Upper lobe of right lung (tissue), 1 donor: Measurements from ENCODE around the gene MPC1L. TPM values are rescaled to one million over a fixed set of nuclear protein-coding genes. Genes with fewer than 3 reads are reported as not detected.

Source experiments
- ATAC-seq: fragments of 200-7000 bp; cut with Tn5 transposase; one replicate; pipeline ENCODE4 v1.9.1; 2020; ENCODE audit warnings: mild to moderate bottlenecking, moderate library complexity
- DNase-seq: peaks from one replicate; pipeline ENCODE4 v3.0.0-alpha.2; 2020
- H3K27ac ChIP-seq: fragments of 200-600 bp; one replicate; pipeline ENCODE4 v1.8.0; 2022
- H3K27me3 ChIP-seq: fragments of 200-600 bp; one replicate; pipeline ENCODE4 v1.8.0; 2022; ENCODE audit warnings: mild to moderate bottlenecking
- H3K36me3 ChIP-seq: fragments of 200-600 bp; one replicate; pipeline ENCODE4 v1.8.0; 2022
- H3K4me1 ChIP-seq: fragments of 200-600 bp; one replicate; pipeline ENCODE4 v1.8.0; 2022
- H3K4me3 ChIP-seq: fragments of 200-600 bp; one replicate; pipeline ENCODE4 v1.8.0; 2022; ENCODE audit warnings: mild to moderate bottlenecking
- H3K9me3 ChIP-seq: fragments of 200-600 bp; one replicate; pipeline ENCODE4 v1.8.0; 2022
- CTCF ChIP-seq: fragments of 200-600 bp; IDR thresholded peaks from one replicate; pipeline ENCODE4 v1.8.0; 2022; ENCODE audit warnings: antibody characterized with exemption
- intact Hi-C: fragments of 100-400 bp; cut with DNase I; formaldehyde crosslinking; loops from one replicate; pipeline ENCODE4 v1.11.0; 2022
- total RNA-seq: library from RNA; stranded (reverse); fragmentation: NEBNext Ultra II Directional; extraction: Animal tissue kit (Norgen Biotek cat#: 25700); gene quantifications from one replicate; pipeline ENCODE4 v1.2.1, GENCODE V29; 2021
- donor health status: DM: no; HTN: yes; CAD: no; lungs with severe emphysema.

Gene MPC1L
- total RNA-seq, 1 donor from 2014 or later: not detected

DNA sequence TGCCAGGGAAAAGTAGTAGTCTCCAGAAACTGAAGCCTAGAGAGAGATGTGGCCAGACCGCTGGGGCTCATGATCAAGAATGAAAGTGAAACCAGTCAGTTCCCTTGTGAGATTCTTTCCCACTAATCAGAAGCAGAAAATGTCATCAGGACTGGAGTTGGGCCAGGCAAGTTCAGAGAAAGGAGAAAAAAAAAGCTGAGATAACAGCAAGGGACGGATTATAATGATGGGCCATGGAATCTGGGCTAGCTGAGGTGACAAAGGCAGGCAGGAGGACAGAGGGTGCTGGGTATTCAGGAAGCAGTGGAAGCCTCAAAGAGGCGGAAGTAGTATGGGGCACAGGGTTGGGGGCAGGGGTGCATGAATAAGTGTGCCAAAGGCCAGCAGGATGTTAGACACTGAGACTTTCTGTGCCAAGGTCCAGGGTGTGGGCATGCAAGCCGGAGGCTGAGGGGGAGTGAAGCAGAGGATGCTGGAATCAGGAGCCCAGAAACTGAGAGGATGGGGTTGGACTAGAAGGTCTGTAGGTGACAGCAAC is 21.7 kb downstream of the MPC1L start:
- H3K4me1 ChIP-seq: peaks cover 16% of the 10 kb centered on the region
- H3K36me3 ChIP-seq: no peaks in the 10 kb centered on the region
- TF ChIP-seq CTCF: no peak
- intact Hi-C loops: no loop called here
- H3K9me3 ChIP-seq: no peaks in the 10 kb centered on the region
- H3K4me3 ChIP-seq: peak overlapping the region; percentile 48
- peak; percentile 74 for ATAC-seq
- H3K27me3 ChIP-seq: no peaks in the 10 kb centered on the region
- peak overlapping the region; percentile 71 for H3K27ac ChIP-seq
- DNase-seq: peak; percentile 67

DNA sequence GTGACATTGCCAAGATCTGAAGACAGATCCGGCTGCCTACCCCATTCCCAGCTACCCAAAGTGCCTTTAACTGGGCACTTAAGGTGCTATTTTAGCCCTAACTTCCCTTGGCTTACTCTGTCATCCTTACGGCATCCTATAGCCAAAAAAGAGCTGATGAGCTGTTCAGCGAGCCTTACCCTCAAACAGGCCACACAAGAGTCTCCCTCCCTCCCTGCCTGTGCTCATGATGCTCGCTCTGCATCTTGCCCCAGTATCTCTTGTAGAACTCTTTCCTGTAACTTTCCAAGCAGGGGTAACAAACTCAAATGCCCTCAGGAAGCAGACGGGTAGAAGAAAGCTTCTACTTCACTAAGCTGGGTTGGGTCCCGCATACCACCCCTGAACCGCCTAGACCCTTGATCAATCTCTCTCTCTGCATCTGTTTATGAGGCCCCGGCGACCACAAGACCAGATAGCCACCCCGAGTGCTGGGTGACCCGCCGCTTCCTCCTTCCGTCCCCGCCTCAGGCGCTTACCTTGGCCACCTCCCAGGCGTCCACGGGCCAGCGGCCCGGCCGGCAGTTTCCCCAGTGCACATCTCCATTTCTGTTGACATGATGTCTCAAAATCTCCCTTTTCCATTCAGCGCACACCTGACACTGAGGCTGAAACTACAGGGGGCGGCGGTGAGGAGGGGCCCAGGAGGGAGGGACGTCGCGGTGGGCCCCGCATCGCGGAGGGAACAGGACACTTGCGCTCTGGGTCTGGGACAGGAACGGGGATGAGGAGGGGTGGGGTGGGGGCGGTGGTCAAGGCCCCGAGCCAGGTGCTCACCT is 23.5 kb downstream of the MPC1L start:
- DNase-seq: peak; percentile 70
- H3K36me3 ChIP-seq: no peaks in the 10 kb centered on the region
- no peak for TF ChIP-seq CTCF
- H3K4me1 ChIP-seq: peaks cover 16% of the 10 kb centered on the region
- H3K27me3 ChIP-seq: no peaks in the 10 kb centered on the region
- peak overlapping the region; percentile 63 for H3K4me3 ChIP-seq
- peak; percentile 55 for ATAC-seq
- intact Hi-C loops: no loop called here
- H3K9me3 ChIP-seq: no peaks in the 10 kb centered on the region
- H3K27ac ChIP-seq: peak overlapping the region; percentile 79

- no peaks in the 10 kb centered on the region for H3K9me3 ChIP-seq
- H3K27ac ChIP-seq: peak within 1 kb of the TSS; percentile 79
- no peaks in the 10 kb centered on the region for H3K36me3 ChIP-seq
- peak; percentile 90 for ATAC-seq
- peak; percentile 94 for DNase-seq
- intact Hi-C loops: no loop called here
- peaks cover 13% of the 10 kb centered on the region for H3K4me1 ChIP-seq
- TF ChIP-seq CTCF: no peak
- peak within 1 kb of the TSS; percentile 63 for H3K4me3 ChIP-seq
- H3K27me3 ChIP-seq: no peaks in the 10 kb centered on the region
Observed at GRCh38 chrX:40647307-40648197, 24.3 kb downstream of the MPC1L start, which contains the start of gene CXorf38. TSS of gene CXorf38 (minus strand) at chrX:40647561. CDS start at chrX:40647520, 41 bp downstream.

DNA sequence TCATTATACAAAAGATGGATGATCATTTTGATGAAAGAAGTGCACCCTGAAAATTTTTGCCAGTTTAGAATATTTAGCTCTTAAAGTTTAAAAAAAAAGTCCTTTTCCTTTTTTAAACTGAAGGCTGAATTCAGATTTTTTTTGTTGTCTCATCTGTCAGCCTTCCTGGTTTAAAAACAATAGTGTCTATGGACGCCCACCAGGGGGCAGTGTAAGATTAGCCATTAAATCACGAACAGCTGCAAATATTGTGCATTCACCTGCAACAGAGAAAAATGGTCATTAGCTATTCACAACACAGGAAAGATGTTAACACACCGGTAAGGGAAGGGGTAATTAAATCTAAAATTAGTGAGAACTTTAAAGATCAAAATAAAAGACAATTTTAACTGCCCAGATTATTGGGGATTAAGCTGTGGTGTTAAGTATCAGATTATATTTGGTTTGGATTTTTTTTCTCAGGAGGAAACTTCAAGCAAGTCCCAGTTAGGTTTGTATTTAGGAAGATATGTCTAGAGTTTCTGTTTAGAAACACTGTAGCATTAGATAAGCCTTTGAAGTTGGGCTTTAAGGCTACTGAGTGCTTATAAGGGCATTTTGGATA is 28.5 kb downstream of the MPC1L start:
- DNase-seq: no peak
- no peaks in the 10 kb centered on the region for H3K9me3 ChIP-seq
- H3K36me3 ChIP-seq: peaks cover 16% of the 10 kb centered on the region
- intact Hi-C loops: no loop called here
- no peaks in the 10 kb centered on the region for H3K4me1 ChIP-seq
- H3K27ac ChIP-seq: no peak overlapping the region
- peak; percentile 69 for TF ChIP-seq CTCF
- peak; percentile 46 for ATAC-seq
- H3K27me3 ChIP-seq: no peaks in the 10 kb centered on the region
- no peak overlapping the region for H3K4me3 ChIP-seq

DNA sequence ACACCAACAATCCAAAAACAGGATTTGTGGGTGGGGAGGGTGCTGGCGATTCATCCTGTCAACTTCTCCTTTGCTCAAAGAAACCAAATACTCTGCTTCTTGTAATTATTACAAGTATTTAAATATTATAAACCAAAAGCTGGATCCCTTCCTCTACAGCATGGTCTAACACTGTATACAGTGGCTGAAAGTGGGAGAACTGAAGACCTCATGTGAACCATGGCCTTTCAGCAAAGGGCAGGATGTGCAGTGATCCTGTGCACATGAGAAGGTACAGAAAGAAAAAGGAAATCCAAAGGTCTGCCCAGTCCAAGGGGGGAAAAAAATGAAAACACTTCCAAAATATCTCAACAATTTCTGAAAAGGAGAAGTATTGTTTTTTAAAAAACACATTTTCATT is 29.4 kb downstream of the MPC1L start:
- no peak for TF ChIP-seq CTCF
- peaks cover 24% of the 10 kb centered on the region for H3K36me3 ChIP-seq
- H3K4me3 ChIP-seq: no peak overlapping the region
- H3K9me3 ChIP-seq: no peaks in the 10 kb centered on the region
- H3K4me1 ChIP-seq: no peaks in the 10 kb centered on the region
- no peak for DNase-seq
- no peaks in the 10 kb centered on the region for H3K27me3 ChIP-seq
- intact Hi-C loops: no loop called here
- H3K27ac ChIP-seq: no peak overlapping the region
- ATAC-seq: no peak
